Thyroid gland (tissue), 4 donors: ENCODE measurements around the gene FLNA.

ENCODE experiments used
- CTCF ChIP-seq, 6 experiments: fragments of 200-600 bp in 3 of 6; fragments of 450-650 bp in 3 of 6; sonication (generic) in 3 of 6; IDR thresholded peaks; one replicate each; pipeline ENCODE4 v1.5.1; 2016 to 2019; ENCODE audit warnings: antibody characterized with exemption in 6 of 6, mild to moderate bottlenecking in 2 of 6, inconsistent platforms in 1 of 6, moderate library complexity in 1 of 6
- POLR2A ChIP-seq, 2 donors: fragments of 450-650 bp; IDR thresholded peaks; one replicate each; pipeline ENCODE4 v1.6.1; 2017; ENCODE audit warnings: antibody characterized with exemption in 2 of 2, mild to moderate bottlenecking in 2 of 2, moderate library complexity in 1 of 2

- TF ChIP-seq CTCF (IDR thresholded peaks at IDR 0.05), result no peak
- TF ChIP-seq POLR2A (IDR thresholded peaks at IDR 0.05), result no peak
Observed at GRCh38 chrX:154353172-154353843, 21.1 kb downstream of the FLNA start.
